Tongue (tissue), 2 donors: ENCODE measurements around the gene MRPL39. TPM values are rescaled to one million over a fixed set of nuclear protein-coding genes. Genes with fewer than 3 reads are reported as not detected.
A peak's percentile ranks its signal among the peaks of the same experiment; 100 is the strongest.

Experiments
- DNase-seq: peaks from one replicate; pipeline ENCODE4 v3.0.0-alpha.2; 2015
- total RNA-seq: library from RNA; depleted of rRNA; stranded (reverse); fragments of >200 nt; gene quantifications from one replicate; pipeline ENCODE4 v1.2.3, GENCODE V29; 2014

Gene MRPL39
- total RNA-seq, 1 donor from 2014 or later: 55.6 TPM

DNA sequence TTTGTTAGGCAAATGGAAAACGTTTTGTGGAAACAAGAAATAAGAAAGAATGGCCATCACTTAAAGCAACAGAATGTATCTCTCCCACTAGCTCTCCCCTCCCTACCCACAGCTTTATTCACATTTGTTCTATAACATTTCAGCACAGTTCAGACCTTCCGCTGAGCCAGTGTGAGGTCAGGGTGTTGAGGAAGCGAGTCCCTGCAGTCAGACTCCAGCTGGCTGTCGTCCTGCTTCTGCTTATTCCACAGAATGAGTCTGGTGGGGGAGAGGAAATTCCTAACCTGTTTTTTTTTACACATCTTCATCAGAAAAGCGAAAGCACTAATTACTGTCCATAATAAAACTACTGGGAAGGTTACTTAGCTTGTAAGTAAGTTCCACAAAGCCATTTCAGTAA, 39.0 kb downstream of the MRPL39 start:
- peak; percentile 65 for DNase-seq

DNA sequence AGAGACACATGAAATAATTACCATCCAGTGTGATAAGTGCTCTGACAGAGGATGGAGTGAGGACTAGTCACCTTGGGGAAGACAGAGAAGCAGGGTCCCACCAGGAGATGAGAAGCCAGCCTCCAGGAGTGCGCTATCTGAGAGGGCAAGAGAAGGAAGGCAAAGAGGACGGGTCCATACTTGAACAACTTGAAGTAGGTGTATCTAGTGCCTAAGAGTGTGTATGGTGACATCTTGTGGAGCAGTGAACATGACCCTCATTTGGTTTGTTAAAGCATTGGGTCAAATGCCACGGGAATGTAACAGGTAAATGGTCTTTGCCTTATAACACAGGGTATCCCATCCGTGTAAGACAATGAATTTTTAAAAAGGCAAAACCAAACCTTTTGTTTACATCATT, 39.8 kb downstream of the MRPL39 start:
- DNase-seq: no peak

DNA sequence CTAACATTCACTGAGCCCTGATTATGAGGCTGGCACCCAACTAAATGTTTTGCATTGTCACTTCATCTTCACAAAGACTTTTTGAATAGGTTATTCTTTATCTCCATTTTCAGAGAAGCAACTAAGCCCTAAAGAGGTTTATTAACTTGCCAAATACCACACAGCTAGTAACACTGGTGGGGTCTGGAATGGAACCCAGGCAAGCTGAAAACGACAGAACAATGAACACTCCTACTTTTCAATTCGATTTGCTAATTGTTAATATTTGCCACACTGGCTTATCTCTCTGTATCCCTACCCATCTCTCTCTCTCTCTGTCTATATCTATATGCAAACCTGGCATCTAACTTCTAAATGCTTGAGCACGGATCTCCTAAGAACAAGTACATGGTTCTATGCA, 40.6 kb downstream of the MRPL39 start:
- no peak for DNase-seq

DNA sequence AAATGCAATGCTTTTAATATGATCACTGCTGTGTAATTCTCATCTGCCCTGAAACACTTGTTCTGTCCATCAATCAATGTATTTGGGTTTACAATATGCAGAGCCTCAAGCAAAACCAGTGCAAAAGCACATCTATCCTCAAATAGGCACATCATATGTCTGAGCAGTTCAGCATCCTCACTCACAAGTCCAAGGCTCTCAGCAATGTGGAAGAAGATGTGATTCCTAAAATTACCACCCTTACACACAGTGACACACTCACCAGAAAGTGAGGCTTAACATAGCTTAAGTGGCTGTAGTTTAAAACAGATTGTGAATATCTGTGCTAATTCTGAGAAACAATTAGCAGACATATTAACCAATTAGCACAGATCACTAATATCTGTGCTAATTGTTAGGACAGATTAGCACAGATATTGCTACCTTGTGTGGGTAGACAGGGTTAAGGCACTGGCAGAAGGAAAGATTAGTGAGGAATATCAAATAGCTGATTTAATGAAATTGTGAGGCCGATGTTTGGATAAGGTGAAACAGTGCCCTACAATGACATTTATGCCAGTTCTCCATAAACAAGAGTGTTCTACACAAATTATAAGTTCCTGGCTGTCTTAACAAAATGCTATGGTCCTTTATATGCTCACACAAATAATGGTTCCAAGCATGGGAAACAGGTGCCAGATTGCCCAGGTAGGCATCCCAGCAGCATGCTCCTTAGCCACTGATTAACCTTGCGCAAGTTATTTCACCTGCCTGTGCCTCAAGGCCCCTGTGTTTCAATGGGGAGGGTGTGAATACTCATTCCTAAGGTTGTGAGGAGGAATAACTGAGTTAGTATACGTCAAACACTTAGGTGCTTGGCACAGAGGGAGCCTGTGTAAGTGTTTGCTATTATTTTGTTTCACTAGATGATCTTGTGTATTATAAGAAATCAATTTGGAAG, 41.7 kb downstream of the MRPL39 start:
- no peak for DNase-seq

DNA sequence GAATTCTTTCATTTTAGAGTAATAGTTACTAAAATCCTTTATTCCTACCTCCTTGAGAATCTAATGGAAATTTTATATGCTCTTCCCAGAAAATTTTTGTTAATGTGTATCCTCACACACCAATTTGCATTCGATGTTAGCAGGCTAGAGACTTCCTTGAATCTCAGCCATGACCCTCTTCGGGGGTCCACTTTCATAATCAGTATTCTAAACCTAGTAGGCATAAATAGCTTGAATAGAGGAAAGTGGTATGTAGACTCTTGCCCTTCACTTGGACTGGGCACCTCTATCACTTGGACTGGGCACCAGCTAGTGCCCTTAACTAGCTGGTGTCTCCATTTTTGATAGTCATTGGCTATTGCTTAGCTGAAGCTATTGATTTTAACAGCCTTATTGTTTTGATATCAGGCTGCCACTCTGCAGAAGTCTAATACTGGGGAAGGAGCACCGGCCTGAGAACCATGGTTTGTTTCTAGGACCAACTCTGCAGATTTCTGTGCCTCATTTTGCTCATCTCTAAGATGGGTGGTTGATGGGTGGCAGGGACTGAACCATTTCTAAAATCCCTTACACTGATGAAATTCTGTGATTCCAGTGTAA, 42.8 kb downstream of the MRPL39 start:
- DNase-seq: no peak

DNA sequence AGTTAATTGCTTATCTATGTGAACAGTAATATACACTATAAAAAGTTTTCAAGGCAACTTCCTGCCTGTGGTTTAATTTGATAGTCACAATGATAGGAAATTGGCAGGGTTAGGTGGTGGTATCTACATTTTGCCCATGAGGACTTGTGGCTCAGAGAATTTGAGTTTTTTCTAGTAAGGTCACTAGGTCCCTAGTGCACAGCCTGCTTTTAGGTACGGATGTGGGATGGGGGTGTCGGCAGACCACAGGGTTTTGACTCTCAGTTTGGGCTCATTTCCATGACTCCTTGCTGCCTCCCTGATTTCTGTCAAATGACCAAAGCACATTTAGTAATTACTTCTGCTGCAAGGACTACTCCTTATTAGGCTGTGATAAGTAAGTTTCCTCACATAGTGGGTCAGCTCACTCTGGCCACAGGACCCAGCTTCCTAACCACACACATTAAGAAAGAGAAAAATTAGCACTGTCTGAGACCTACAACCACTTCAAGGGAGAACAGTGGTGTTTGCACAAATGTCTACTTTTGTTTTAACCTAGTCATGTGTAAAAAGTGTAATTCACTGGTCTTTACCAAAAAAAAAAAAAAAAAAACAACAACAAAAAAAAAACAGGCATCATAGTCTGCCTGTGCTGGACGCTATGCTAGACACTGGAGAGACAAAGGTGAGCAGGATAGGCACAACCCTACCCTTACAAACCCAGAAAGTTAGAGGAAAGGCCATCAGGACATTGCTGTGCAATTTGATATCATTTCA, 43.7 kb downstream of the MRPL39 start:
- no peak for DNase-seq

DNA sequence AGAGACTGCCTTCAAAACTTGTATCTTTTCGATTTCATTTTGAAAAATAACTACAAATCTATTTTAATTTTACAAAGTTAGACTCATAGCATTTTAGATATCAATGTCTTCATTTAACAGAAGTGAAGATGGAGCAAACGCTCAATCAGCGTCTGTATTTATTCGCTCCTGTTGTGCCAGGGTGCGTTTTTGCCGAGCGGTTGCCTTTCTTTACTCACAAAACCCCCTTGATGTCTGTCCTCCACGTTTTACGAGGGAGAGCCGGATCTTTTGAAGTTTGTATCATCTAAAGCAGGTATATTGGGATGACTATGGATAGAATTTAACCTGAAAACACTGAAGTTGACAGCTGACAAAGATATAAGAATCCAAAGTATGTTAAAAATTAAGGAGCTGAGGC, 44.6 kb downstream of the MRPL39 start:
- no peak for DNase-seq

DNA sequence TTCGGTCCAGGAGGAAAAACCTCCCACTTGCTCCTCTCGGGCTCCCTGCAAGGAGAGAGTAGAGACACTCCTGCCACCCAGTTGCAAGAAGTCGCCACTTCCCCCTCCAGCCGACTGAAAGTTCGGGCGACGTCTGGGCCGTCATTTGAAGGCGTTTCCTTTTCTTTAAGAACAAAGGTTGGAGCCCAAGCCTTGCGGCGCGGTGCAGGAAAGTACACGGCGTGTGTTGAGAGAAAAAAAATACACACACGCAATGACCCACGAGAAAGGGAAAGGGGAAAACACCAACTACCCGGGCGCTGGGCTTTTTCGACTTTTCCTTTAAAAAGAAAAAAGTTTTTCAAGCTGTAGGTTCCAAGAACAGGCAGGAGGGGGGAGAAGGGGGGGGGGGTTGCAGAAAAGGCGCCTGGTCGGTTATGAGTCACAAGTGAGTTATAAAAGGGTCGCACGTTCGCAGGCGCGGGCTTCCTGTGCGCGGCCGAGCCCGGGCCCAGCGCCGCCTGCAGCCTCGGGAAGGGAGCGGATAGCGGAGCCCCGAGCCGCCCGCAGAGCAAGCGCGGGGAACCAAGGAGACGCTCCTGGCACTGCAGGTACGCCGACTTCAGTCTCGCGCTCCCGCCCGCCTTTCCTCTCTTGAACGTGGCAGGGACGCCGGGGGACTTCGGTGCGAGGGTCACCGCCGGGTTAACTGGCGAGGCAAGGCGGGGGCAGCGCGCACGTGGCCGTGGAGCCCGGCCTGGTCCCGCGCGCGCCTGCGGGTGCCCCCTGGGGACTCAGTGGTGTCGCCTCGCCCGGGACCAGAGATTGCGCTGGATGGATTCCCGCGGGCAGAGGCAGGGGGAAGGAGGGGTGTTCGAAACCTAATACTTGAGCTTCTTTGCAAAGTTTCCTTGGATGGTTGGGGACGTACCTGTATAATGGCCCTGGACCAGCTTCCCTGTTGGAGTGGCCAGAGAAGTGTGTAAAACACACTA, 45.3 kb downstream of the MRPL39 start:
- DNase-seq: peak; percentile 76

DNA sequence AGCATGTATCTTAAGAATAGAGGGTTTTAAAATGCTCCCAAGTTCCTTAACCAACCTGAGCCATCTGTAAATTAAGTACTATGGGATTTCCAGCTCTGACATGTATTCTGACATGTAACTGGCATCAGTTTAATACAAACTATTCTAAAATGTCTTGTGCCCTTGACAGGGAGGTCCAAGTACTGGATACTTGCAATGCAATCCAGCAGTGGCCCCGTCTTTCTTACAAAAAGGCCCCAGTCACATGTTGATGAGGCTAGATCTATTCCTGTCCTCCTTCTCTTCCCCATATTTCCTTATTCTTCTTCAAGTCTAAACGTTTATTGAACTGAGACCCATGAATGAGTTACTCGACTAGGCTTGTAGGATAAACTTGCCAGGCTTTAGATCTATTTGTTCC, 46.4 kb downstream of the MRPL39 start:
- no peak for DNase-seq

DNA sequence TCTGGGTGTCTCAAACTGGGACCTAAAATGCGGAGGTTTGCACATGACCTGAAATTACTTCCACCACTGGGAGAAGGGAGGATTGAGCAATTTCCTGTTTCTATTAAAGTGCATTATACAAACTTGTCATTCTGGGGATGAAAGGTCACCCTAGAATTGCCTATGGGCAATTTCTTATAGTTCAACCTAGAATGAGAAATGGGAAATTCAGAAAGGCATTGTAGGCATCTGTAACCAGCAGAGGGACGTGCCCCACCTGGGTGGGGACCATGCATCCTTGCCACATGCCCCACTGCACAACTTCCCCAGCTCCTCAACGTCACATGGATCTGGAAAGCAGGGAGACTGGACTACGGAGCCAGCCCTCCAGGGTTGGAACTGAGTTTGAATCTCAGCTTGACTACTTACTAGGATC, 47.0 kb downstream of the MRPL39 start:
- no peak for DNase-seq

DNA sequence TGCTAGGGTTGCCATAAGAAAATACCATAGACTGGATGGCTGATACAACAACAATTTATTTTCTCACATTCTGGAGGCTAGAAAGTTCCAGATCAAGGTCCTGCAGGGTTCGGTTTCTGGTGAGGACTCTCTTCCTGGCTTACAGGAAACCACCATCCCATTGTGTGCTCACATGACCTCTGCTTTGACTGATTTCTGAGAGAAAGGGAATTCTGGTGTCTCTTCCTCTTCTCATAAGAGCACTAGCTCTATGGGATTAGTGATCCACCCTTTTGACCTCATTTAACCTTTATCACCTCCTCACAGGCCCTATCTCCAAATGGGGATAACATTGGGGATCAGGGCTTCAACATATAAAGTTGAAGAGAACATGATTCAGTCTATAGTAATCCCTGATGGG, 47.5 kb downstream of the MRPL39 start:
- DNase-seq: no peak

DNA sequence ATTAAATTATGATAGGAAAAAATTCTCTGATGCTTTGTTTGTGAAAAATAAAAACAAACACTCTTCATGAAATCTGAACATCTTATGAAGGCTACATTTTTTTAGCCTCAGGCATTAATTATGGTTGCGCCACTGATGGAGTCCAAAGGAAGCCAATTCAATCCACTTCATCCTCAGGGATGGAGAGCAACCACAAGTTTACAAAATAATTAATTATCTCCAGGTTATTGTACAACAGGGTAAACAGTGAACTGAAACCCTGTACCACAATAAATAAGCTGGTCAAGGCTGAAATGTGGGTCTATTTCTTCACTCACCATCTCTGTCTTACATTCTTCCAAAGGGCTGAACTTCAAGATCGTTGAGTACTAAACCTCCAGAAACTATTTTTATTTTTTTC, 49.2 kb downstream of the MRPL39 start:
- no peak for DNase-seq

DNA sequence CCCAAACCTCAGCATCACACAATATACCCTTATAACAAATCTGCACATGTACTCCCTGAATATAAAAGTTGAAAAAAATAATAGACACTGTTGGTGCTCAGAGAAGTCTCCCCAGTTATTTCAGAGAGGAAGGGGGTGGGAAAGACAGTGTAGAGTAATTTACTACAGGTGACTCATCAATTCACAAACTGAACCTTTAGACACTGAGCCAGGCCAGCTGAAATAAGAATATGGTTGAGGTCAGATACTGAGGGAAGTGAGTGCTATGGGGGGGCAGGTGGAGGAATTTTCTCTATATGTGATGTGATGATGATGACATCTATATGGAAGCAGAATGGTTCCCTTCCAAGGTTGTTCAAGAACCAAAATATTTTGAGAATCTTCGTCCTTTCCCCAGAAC, 50.1 kb downstream of the MRPL39 start:
- no peak for DNase-seq

DNA sequence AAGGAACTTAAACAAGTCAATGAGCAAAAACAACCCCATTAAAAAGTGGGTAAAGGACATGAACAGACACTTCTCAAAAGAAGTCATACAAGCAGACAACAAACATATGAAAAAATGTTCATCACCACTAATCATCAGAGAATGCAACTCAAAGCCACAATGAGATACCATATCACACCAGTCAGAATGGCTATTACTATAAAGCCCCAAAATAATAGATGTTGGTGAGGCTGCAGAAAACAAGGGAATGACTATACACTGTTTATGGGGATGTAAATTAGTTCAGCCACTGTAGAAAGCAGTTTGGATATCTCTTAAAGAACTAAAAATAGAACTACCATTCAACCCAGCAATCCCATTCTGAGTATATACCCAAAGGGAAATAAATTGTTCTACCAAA, 51.2 kb downstream of the MRPL39 start:
- no peak for DNase-seq

DNA sequence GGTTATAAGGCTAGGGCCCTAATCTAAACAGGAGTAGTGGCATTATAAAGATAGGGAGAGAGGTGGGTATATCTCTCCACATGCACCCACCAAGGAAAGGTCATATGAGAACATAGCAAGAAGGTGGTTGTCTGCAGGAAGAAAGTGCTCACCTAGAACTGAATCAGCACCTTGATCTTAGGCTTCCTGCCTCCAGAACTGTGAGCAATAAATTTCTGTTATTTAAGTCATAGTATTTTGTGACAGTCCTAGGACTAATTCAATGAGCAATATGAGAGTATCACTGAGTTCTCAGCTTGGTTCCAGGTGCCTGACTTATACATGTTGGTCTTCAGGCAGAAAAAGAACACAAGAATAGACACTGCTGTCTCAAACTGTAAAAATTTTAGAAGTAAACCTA, 51.8 kb downstream of the MRPL39 start:
- DNase-seq: no peak

DNA sequence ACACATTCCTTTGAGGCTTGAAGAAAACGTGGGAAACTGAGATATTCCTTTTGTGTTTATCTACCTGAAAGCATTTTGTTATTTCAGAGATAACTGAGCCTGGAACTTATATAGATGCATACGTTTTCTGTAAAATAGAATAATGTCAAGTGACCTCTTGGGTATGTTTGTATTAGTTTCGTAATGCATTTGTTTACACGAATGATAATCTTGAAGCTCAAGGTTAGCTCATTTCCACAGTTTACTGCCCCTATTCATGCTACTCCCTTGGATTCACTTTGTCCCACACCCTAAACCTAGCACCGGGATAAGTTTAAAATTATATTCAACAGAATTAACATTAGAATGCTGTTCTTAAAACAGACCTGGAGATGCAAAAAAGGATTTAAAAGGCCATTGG, 54.4 kb downstream of the MRPL39 start:
- DNase-seq: no peak

DNA sequence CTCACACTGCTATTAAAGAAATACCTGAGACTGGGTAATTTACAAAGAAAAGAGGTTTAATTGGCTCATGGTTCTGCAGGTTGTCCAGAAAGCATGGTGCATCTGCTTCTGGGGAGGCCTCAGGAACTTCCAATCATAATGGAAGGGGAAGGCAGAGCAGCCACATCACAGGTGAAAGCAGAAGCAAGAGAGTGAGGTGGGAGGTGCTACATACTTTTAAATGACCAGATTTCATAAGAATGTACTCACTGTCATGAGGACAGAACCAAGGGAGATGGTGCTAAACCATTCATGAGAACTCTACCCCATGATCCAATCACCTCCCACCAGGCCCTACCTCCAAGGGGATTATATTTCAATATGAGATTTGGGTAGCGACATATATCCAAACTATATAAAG, 55.7 kb downstream of the MRPL39 start:
- no peak for DNase-seq

DNA sequence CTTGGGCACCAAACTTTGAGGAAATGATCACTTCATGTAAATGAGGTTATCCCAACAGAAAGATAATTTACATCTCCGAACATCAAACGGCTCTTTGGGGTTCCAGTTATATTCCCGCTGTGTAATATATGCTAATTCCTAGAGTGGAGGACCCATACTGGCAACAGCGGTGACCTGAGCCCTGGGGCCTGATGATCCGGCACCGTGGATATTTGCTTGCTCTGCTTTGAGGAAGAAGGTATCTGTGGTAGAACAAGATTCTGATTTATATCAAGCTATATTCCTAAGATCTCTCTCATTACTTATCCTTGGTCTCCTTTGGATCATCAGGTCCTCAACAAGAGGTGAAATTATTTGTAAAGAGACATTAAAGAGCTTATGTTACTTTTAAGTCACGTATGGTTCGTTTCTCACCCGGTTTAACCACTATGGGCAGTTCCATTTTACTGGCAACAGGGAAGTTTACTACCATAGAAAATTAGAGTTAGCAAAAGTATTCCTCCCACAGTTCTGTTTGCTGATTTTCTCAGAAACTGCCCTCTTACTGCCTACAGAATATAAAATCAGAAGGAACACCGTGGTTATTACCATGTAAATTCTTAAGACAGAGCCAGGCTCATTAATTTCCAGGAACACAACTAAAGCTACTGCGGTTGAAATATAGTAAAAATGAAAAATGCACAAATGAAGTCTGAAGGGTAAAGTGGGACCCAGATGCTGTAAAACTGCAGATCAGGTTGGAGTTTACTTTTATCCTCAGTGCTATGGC, 56.7 kb downstream of the MRPL39 start:
- DNase-seq: no peak

DNA sequence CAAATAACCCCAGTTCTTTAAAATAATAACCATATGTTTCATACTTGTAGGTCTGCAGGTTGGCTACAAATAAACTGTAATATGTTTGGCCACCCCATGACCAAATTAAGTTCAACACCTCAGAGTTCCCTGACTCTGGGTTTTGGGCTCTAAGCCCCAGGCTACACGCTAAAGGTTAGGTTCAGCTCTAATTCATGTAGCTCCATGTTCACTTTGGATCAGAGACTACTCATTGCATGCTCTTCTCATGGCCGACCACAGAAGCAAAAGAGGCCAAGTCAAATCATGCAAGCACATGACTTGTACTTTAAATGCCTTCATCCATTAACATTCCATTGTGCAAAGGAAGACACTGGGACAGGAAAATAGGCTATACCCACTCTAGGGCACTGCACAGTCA, 66.2 kb downstream of the MRPL39 start:
- no peak for DNase-seq

DNA sequence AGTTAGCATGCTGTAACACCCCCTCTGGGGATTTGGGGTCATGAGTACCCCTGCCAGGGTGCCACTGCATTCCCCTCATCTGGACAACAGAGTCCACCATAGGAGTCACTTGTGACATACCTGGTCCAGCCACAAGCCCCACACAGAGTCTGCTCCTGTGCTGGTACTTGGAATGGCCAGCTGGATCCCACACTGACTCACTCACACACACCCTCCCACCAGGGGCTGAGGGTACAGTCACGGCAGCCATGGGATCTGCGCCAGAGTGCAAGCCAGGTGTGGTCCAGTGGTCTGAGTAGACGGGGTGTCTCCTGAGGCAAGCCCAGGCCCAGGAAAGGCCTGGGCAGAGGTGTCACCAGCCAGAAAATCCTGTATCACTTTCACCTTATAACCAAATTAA, 67.7 kb downstream of the MRPL39 start:
- DNase-seq: no peak

DNA sequence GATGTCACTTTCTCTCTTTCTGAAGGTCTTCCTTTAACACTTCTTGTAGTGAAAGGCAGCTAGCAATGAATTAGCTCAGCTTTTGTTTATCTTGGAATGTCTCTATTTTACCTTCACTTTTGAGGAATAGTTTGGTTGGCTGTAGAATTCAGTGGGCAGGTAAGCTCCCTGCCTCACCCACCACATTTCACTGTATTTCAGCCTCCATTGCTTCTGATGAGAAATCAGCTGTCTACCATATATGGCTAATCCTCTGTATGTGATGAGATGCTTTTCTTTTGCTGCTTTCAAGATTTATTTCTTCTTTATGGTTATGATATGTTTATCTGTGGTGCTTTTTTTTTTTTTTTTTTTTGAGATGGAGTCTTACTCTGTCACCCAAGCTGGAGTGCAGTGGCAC, 70.1 kb downstream of the MRPL39 start:
- no peak for DNase-seq
